Measurements from ENCODE around the gene BEAN1.

Gene BEAN1

DNA sequence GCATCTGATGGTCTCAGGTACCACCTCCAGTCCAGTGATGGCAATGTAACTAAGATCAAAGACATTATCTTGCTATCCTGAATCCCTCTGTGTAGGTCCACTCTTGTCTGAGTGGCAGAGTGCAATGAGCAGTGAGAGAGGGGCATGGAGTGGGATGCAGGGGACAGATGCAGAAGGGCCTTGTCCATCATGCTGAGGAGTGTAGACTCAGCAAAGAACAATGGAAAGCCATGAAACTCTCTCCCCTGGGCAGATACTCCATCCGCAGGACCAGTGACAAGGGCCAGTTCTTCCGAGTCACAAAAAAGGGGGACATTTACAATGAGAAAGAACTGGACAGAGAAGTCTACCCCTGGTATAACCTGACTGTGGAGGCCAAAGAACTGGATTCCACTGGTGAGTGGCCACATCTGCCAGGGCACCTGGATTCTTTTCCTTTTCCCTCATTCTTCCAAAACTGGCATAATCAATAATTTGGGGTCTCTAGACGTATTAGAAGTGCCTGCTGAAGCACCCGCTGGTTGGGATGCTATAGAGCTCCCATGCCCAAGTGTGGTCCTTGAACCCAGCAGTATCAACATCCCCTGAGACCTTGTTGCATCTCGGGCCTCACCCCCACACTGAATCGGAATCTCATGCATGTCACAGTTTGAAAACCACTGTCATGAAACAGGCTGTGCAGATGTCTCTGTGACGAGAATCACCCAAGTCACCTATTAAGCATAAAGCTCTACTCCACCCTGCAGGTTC lies 31.1 kb upstream of the BEAN1 start:
- no peak for DNase-seq (ENCODE audit: low read depth)

DNA sequence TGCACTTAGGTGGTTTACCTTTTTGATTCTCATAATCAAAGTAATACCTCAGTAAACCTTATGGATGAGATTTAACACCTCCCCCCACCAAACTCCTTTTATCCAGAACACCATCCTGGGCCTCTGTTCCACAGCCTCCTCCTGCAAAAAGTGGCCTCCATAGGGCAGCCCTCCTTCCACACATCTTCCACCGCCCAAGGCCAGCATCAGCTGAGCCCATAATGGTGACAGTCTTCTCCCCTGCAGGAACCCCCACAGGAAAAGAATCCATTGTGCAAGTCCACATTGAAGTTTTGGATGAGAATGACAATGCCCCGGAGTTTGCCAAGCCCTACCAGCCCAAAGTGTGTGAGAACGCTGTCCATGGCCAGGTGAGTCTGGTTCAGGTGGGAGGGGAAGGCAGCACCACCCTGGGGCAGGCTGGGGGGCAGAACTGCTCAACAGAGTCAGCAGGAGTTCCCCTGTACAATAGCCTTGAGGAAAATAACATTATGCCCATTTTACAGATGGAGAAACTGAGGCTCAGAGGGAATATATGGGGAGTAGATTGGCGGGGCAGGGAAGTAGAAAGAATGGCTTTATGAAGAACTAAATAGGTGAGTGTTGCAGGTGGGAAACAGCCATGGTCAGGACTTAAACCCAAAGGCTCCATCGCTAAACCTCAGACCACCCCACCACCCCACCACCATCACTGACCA lies 29.2 kb upstream of the BEAN1 start:
- no peak for DNase-seq (ENCODE audit: low read depth)

DNA sequence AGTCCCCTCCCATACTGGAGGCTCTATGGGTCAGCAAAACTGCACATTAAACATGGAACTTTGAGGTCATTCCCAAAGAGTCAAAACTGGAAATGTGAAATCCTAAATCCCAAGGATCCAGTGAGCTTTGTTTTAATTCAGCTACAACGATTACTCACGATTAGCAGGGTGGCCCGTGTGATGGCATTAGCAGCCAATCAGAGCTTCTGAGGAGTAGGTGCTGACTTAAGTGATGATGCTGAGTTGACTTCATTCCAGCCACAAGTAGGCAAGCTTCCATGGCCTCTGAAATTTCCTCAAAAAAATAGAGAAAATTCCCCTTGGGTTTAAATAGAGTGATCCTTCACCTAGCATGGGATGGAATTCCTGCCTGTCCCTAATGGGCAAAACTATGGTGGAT lies 28.1 kb upstream of the BEAN1 start:
- no peak for DNase-seq (ENCODE audit: low read depth)

DNA sequence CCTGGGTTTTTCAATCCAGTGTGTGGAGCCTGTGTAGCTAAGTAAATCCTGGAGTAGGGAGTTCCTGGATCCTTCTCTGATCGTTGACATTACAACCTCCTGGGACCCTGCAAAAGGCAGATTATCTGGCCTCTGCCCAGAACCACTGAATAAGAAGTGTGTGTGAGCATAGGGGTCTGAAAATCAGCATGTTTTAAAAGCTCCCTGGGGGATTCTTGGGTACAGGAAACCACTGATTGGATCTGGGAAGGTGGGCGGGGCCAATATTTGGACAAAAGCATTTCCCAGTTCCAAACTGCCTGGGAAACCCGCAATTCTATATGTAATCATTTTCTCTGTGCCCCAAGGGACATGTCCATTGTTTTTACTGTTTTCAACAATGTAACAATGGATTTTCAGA lies 27.2 kb upstream of the BEAN1 start:
- DNase-seq (ENCODE audit: low read depth): no peak

DNA sequence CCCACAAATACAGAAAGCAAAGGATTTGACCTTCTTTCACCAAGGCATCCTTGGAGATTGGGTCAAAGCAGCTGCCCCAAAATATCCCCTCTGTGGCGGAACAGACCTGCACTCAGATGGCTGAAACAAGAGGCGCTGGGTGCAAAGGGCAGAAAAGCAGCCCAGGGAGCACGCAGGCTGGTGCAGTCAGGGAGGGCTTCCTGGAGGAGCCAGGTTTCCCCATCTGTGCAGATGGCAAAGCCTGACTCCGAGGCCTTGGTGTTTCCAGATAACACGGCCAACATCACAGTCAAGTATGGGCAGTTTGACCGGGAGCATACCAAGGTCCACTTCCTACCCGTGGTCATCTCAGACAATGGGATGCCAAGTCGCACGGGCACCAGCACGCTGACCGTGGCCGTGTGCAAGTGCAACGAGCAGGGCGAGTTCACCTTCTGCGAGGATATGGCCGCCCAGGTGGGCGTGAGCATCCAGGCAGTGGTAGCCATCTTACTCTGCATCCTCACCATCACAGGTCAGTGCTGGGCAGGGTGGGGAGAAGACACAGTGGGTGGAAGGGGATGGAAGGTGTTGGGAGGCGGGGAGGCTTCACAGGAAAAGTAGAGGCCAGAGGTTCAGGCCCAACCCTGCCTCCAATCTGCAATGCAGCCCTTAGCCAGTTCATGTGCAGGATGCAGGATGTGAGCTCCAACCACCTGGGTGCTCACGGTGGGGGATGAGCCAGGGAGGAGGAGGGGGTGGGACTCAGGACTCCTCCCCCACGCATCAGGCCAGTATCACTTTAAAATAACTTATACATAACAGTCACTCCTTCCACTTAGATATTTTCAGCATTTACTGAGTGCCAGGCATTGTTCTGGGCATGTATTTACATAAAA lies 26.4 kb upstream of the BEAN1 start:
- DNase-seq (ENCODE audit: low read depth): no peak

DNA sequence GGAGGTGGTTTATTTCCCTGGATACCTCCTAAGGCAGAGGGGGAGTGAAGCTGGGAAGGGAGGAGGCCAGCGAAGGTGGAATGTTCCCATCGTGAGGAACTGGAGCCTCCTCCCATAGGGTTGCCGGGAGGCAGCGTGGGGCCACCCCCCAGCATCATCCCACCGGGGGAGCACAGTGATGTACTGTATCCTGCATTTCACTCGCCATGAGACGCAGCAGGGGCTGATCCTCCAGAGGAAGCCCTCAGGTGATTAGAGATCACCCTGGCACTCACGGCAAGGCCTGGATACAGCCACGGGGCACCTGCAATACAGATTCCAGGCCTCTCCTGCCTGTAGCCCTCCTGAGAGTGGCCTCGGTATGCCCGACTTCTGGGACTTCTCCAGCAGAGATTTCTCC lies 25.5 kb upstream of the BEAN1 start:
- no peak for DNase-seq (ENCODE audit: low read depth)

DNA sequence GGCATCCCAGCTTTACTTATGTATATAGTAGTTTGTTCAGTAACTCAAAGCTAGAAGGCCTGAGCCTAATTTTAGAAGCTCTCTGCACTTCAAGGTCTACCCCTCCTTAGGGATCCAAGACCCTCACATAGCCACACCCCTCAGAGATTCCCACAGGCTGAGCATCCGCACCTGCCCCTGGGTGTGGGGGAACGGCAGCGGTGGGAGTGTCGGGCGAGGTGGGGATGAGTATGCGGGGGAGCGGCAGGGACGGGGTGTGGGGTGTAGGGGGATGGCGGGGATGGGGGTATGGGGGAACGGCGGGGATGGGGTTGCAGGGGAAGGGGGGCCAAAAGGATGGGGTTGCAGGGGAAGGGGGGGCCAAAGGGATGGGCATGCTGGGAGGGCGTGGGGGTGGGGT lies 24.9 kb upstream of the BEAN1 start:
- no peak for DNase-seq (ENCODE audit: low read depth)

DNA sequence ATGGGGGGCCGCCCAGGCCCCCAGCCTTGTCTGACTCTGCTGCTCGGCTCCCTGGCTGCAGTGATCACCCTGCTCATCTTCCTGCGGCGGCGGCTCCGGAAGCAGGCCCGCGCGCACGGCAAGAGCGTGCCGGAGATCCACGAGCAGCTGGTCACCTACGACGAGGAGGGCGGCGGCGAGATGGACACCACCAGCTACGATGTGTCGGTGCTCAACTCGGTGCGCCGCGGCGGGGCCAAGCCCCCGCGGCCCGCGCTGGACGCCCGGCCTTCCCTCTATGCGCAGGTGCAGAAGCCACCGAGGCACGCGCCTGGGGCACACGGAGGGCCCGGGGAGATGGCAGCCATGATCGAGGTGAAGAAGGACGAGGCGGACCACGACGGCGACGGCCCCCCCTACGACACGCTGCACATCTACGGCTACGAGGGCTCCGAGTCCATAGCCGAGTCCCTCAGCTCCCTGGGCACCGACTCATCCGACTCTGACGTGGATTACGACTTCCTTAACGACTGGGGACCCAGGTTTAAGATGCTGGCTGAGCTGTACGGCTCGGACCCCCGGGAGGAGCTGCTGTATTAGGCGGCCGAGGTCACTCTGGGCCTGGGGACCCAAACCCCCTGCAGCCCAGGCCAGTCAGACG lies 24.4 kb upstream of the BEAN1 start:
- DNase-seq (ENCODE audit: low read depth): no peak

DNA sequence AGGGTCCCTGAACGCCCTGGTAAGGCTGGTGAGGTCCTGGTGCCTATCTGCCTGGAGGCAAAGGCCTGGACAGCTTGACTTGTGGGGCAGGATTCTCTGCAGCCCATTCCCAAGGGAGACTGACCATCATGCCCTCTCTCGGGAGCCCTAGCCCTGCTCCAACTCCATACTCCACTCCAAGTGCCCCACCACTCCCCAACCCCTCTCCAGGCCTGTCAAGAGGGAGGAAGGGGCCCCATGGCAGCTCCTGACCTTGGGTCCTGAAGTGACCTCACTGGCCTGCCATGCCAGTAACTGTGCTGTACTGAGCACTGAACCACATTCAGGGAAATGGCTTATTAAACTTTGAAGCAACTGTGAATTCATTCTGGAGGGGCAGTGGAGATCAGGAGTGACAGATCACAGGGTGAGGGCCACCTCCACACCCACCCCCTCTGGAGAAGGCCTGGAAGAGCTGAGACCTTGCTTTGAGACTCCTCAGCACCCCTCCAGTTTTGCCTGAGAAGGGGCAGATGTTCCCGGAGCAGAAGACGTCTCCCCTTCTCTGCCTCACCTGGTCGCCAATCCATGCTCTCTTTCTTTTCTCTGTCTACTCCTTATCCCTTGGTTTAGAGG lies 23.5 kb upstream of the BEAN1 start:
- DNase-seq (ENCODE audit: low read depth): no peak

DNA sequence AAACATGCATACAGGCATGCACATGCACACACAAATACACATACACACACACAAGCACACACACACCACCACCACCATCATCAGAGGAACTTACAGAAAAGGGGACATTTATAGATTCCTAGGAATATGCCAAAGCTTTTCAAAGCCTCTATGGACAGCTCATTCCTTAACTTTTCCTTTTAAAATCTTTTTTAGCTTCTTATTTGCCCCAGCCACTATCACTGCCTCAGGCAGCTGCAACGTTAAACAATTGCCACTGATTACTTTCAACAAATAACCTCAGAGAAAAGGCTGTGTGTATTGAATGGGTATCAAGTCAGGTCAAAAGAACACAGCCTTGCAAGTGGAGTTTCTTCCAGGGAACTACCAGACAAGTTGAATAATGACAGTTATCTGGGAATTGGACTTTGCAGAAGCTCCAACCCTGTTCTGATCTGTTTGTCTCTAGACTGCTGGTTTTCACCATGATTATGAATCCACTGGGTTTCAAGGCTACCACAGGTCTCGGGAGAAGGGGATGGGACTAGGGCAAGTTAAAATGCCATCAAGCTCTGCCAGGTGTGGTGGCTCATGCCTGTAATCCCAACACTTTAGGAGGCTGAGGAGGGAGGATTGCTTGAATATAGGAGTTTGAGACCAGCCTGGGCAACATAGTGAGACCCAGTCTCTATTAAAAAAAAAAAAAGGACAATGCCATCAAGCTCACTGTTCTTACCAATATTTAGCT lies 21.9 kb upstream of the BEAN1 start:
- DNase-seq (ENCODE audit: low read depth): no peak

DNA sequence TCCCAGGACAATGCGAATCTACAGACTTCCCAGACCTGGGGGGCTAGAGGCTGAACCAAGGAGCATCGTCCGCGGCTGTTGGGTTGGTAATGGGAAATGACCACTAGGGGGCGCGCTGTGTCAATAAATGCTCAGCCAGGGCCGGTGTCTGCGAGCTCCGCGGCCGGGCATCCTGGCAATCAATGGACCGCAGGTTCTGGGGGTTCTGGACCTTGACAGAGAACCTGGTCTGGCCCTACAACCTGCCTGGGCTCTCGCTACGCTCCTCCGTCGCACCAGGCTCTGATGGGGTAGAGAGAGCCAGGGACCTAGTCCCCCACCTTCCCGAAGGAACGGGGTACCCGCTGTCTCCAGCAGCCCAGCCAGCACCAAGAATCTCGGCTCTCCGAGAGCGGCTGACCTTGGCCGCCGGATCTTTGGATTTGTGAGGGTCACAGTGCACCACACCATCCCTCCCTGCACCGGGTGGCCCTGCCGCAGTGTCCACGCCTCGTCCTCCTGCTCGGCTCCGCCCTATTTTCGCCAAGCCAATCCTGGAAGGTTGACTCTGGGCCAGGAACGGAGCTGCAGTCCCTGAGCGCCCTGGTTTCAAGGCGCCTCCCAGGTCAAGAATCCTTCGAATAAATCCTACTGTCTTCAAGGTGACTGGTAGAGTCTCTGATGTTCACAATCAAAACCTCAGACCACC lies 20.4 kb upstream of the BEAN1 start:
- DNase-seq (ENCODE audit: low read depth): peak; percentile 79

DNA sequence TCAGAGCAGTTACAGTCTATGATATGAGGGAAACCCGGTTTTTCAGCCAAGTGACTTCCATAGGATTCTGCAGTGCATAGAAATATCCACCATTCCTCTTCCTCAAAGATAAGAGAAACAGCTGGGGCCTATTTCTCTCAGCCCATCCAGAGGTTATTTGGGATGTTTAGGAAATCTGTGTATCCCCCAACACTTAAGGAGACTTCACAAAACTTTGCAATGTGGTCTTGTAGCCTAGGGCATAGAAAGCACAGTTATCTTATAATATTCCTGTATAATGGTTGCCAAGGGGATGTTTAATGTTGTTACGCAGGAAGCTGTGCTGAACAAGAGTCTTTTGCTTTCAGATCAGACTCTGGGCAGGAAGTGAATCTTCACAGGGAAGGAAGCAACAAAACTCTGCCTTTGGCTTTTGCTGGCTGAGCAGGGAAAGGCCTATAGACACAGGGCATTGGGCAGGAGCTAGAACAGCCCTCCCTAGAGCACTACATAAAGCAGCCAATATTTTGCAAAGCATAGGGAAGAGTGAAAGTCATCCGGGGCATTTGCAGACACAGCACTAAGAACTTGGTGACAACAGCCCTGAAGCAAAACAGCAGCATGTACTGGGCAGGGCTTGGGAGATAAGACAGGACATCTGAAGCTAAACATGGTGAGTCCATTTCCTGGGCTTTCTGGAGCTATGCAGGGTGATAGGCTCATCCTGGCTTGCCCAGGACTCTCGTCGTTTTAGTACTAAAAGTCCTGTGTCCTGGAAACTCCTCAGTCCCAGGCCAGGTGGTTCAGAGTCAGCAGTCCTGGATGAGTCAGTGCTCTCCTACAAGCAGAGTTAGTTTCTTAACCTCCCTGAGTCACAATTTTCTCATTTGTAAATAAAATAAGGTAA lies 18.7 kb upstream of the BEAN1 start:
- no peak for DNase-seq (ENCODE audit: low read depth)

DNA sequence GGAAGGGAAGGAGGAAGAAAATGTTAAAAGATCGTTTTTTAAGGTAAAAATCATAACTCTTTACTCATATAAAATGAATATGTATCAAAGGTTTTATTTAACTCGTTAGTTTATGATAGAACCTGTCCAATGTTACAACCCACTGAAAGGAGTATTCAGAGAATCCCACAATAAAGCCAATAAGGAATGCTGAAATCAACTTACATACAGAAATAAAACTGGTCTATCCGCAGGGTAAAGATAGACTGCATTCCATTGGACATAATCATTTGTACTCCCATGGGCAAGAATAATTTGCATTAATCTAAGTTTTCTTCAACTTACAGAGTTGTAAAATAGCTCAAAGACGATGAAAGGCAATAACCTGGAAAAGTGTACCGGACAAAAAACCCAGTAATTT lies 17.9 kb upstream of the BEAN1 start:
- DNase-seq (ENCODE audit: low read depth): no peak

DNA sequence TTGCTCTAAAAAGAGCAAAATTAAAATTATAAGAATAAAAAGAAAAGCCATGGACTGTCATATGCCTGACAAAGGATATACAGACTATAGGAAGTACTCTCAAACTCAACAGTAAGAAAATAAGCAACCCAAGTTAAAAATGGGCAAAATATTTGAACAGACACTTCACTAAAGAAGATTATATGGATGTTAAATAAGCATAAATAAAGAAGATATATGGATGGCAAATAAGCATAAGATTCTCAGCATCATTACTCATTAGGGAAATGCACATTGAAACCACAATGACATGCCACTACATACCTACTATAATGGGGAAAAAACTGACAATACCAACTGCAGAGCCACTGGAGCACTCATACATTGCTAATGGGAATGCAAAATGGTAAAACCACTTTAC lies 14.9 kb upstream of the BEAN1 start:
- DNase-seq (ENCODE audit: low read depth): no peak

DNA sequence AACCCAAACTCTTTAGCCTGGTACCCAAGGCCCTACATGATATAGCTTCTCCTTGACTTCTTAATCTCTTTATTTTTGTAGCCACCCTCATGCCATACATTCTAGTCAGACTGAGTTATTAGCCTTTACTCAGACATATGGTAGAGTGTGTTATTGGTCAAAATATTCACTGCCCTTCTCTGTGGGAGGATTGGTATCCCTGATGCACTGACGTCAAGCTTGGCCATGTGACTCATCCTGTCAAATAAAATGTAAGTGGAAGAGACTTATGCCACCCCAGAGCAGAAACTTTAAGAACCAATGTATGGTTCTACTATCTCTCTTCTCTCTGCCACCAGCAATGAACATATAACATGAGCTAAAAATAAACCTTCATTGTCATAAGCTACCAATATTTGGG lies 12.2 kb upstream of the BEAN1 start:
- DNase-seq (ENCODE audit: low read depth): no peak

DNA sequence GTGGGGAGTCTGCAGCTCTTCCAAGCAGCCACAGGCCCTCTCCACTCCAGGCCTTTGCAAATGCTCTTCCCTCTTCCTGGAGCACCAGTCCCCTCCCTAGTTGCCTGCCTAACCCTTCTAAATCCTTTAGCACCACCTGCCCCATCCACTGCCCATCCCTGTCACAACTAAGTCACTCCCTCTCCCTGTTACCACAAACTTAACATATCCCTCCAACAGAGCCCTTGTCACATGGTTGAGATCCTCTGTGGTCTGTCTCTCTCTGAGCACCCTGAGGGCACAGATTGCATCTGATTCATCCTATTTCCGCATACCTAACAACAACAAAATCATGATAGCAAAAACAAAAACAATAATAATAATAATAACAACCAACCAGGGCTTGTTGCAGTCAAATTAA lies 11.0 kb upstream of the BEAN1 start:
- DNase-seq (ENCODE audit: low read depth): no peak

DNA sequence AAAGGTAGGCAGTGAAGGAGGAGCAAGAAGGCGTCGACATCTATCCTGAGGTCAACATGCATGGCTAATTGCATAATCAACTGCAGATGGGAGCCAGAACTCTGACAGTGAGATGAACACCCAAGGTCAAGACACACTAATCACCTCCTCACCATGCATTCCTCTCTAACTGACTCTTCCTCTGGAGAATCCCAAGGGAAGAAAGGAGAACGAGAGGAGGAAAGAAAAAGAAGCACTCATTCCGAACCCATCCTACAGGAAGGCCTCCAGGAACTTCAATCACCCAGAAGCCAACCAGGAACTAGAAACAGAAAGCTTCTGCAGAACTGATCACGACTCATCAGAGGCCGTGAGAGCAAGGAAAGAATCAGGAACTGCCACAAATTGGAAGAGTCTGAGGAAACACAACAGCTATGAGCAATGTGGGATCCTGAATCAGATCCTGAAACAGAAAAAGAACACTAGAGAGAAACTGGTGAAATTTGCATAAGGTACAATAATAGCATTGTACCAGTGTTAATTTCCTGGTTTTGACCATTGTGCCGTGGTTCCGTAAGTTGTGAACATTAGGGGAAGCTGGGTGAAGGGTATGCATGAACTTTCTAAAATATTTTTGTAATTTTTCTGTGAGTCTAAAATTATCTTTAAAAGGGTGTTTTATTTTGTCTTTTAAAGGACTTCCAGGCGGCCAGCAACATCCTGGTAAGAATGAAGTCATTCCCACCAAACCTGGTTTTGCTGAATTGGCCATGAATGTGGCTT lies 10.0 kb upstream of the BEAN1 start:
- no peak for DNase-seq (ENCODE audit: low read depth)

DNA sequence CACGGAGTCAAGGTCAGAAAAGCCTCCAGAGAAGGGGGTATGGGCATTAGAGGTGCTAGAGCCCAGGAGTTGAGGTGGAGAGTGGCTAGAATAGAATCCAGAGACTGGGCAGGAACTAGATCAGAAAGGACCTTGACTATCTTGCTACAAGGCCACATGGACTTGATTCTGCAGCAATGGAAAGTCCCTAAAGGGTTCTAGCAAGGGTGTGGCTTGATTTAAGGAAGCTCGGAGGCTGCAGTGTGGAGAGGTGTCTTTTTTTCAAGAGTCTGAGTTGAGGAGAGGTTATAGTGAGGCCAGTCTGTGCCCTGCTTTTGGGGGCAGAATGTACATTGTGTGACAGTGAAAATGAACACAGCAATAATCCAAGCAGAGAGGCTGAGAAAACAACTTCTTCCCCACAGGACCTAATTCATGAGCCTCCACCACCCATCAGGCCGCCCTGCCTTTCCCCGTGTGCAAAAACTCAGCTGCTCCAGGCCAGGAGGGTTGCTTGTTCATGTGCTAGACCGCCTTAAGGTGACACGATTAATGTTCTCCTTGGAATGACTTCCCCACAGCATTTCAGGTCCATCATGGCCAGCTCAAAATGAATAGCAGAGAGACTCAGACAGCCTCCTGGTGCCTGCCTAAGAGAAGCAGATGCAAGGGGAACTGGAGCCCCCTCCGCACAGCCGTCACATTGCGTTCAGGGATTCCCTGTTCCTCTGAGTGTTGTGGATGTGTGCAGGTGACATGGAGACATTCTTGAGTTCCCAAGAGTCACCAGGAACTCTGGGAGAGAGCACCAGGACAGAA lies 8.7 kb upstream of the BEAN1 start:
- DNase-seq (ENCODE audit: low read depth): no peak

All from stimulated activated CD8-positive, alpha-beta memory T cell treated with anti-CD3 and anti-CD28 coated beads, Interleukin-7, amount 100 ng/mL, for 24 hours (primary cell).